Keratinocyte (primary cell): ENCODE data around the gene ASB17. TPM values are rescaled to one million over a fixed set of nuclear protein-coding genes. Genes with fewer than 3 reads are reported as not detected.

Experiments used
- DNase-seq: peaks from one replicate; pipeline ENCODE4 v3.0.0-alpha.2; 2011; ENCODE audit warnings: low read depth, missing footprints, low spot score
- FAIRE-seq: peaks from 2 replicates; lab custom pipeline; 2011; peaks lifted over from hg19 to GRCh38; lab: Jason Lieb, UNC
- H2AFZ ChIP-seq: 2 replicates; pipeline ENCODE4 v1.6.0; 2012; ENCODE audit warnings: low read length, control low read depth, inconsistent platforms; ENCODE audit not compliant: control insufficient read depth
- H3K27ac ChIP-seq: 2 replicates; pipeline ENCODE4 v1.5.1; 2011; ENCODE audit warnings: low read length; ENCODE audit not compliant: control insufficient read depth, insufficient read depth
- H3K27me3 ChIP-seq: 3 replicates; pipeline ENCODE4 v1.6.0; 2011; ENCODE audit warnings: low read length; ENCODE audit not compliant: control insufficient read depth, insufficient read depth; ENCODE audit errors: extremely low read depth
- H3K36me3 ChIP-seq, 2 experiments: 2 replicates in 1 of 2; 3 replicates in 1 of 2; pipeline ENCODE4 v1.5.1; 2011; ENCODE audit warnings: low read length in 2 of 2, mild to moderate bottlenecking in 1 of 2; ENCODE audit not compliant: control insufficient read depth in 2 of 2, insufficient read depth in 2 of 2; ENCODE audit errors: extremely low read depth in 1 of 2
- H3K4me1 ChIP-seq: 3 replicates; pipeline ENCODE4 v1.5.1; 2011; ENCODE audit warnings: low read length; ENCODE audit not compliant: control insufficient read depth, insufficient read depth; ENCODE audit errors: extremely low read depth
- H3K4me2 ChIP-seq: 3 replicates; pipeline ENCODE4 v1.6.0; 2011; ENCODE audit warnings: low read depth, low read length; ENCODE audit not compliant: control insufficient read depth, insufficient read depth; ENCODE audit errors: extremely low read depth
- H3K4me3 ChIP-seq, 3 experiments: fragments of 200-600 bp in 1 of 3; sonication (generic) in 1 of 3; 2 replicates in 2 of 3; 3 replicates in 1 of 3; pipeline ENCODE4 v1.5.1; 2011 to 2016; ENCODE audit warnings: low read length in 3 of 3, mild to moderate bottlenecking in 3 of 3, control low read depth in 2 of 3, inconsistent platforms in 1 of 3, low read depth in 1 of 3, mixed read lengths in 1 of 3, mixed run types in 1 of 3, moderate library complexity in 1 of 3; ENCODE audit not compliant: control insufficient read depth in 2 of 3, insufficient read depth in 2 of 3; ENCODE audit errors: extremely low read depth in 1 of 3
- H3K79me2 ChIP-seq: 2 replicates; pipeline ENCODE4 v1.6.0; 2012; ENCODE audit warnings: low read length; ENCODE audit not compliant: control insufficient read depth, insufficient read depth
- H3K9ac ChIP-seq: 3 replicates; pipeline ENCODE4 v1.6.0; 2011; ENCODE audit warnings: low read length; ENCODE audit not compliant: control insufficient read depth, insufficient read depth; ENCODE audit errors: extremely low read depth
- H3K9me1 ChIP-seq: 3 replicates; pipeline ENCODE4 v1.6.0; 2011; ENCODE audit warnings: low read length; ENCODE audit not compliant: control insufficient read depth, insufficient read depth; ENCODE audit errors: extremely low read depth
- H3K9me3 ChIP-seq: 2 replicates; pipeline ENCODE4 v1.5.1; 2012; ENCODE audit warnings: low read depth, low read length; ENCODE audit not compliant: control insufficient read depth
- H4K20me1 ChIP-seq: 3 replicates; pipeline ENCODE4 v1.6.0; 2011; ENCODE audit warnings: low read length; ENCODE audit not compliant: control insufficient read depth, insufficient read depth; ENCODE audit errors: extremely low read depth
- CTCF ChIP-seq, 3 experiments: IDR thresholded peaks in 1 of 3; conservative IDR thresholded peaks in 1 of 3; optimal IDR thresholded peaks in 1 of 3; 2 replicates in 2 of 3; 3 replicates in 1 of 3; pipeline versions ENCODE3 to v1.5.1; 2011; ENCODE audit warnings: low read length in 3 of 3, mild to moderate bottlenecking in 3 of 3, moderate library complexity in 2 of 3, control low read depth in 1 of 3, inconsistent platforms in 1 of 3; ENCODE audit not compliant: insufficient read depth in 2 of 3; ENCODE audit errors: extremely low read depth in 1 of 3
- EZH2 ChIP-seq: IDR thresholded peaks from one replicate; pipeline ENCODE4 v1.6.1; 2012; ENCODE audit warnings: inconsistent platforms, mild to moderate bottlenecking, low read length, moderate library complexity
- dilution Hi-C: fragments of 300-500 bp; cut with MboI; formaldehyde crosslinking; loops from one replicate; pipeline ENCODE4 v1.7.0; 2020; ENCODE audit warnings: low sequenced_read_pairs; ENCODE audit not compliant: extremely low pct_ligation_motif_present
- polyA minus RNA-seq, 3 experiments: library from RNA; depleted of rRNA, polyadenylated mRNA; stranded (reverse); fragments of >200 nt; gene quantifications; 1 replicate in 1 of 3; 2 replicates in 1 of 3; 3 replicates in 1 of 3; pipeline ENCODE4 v1.2.3, GENCODE V29; 2011
- polyA plus RNA-seq, 5 experiments: library from polyadenylated mRNA; depleted of rRNA in 3 of 5; stranded (reverse) in 3 of 5; stranded (forward) in 1 of 5; unstranded in 1 of 5; fragments of >200 nt; gene quantifications; 1 replicate in 1 of 5; 2 replicates in 3 of 5; 3 replicates in 1 of 5; pipeline versions ENCODE4 v1.2.1 to v1.2.3, GENCODE V29; 2011 to 2012; ENCODE audit warnings: missing spikeins in 2 of 5, low read depth in 1 of 5, low replicate concordance in 1 of 5

Gene ASB17, protein sequence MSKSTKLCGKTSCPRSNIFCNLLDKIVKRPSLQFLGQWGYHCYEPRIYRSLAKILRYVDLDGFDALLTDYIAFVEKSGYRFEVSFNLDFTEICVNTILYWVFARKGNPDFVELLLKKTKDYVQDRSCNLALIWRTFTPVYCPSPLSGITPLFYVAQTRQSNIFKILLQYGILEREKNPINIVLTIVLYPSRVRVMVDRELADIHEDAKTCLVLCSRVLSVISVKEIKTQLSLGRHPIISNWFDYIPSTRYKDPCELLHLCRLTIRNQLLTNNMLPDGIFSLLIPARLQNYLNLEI
- polyA plus RNA-seq (not detected in 3 replicates), polyA minus RNA-seq (not detected in 3 replicates)
- not detected for polyA plus RNA-seq (2011; ENCODE audit: low read depth)
- not detected in 2 replicates for polyA plus RNA-seq (2011; cell fraction: cytosol; rRNA removed)
- not detected in 2 replicates for polyA plus RNA-seq (2011; cell fraction: nucleus; rRNA removed)
- polyA plus RNA-seq (2012; ENCODE audit: low replicate concordance): not detected in 2 replicates
- polyA minus RNA-seq (2011; cell fraction: cytosol; rRNA and poly(A)+ RNA removed): not detected
- polyA minus RNA-seq (2011; cell fraction: nucleus; rRNA and poly(A)+ RNA removed): not detected in 2 replicates

GRCh38 chr1:75932304-75932703, at the start of gene ASB17:
Gene ASB17, minus strand, starts transcription at chr1:75932404. Its CDS starts 113 bp downstream, at chr1:75932291.
- FAIRE-seq (no peak), DNase-seq (no peak)
- Histone ChIP-seq H3K4me1 (no peaks in the 10 kb centered on the region), H2AFZ (no peak within 1 kb of the TSS), H3K9me1 (no peaks in the 10 kb centered on the region), H3K4me3 (no peak within 1 kb of the TSS), H3K36me3 (no peaks in the 10 kb centered on the region), H3K27ac (no peak within 1 kb of the TSS), H3K4me2 (no peak within 1 kb of the TSS), H3K27me3 (no peaks in the 10 kb centered on the region), H3K79me2 (no peaks in the 10 kb centered on the region), H3K9me3 (no peaks in the 10 kb centered on the region), H3K9ac (no peak within 1 kb of the TSS), H4K20me1 (no peaks in the 10 kb centered on the region)
- dilution Hi-C loops: no loop called here
- no peak for TF ChIP-seq EZH2
- TF ChIP-seq CTCF (optimal IDR thresholded peaks at IDR 0.05 in 1 of 3, IDR thresholded peaks at IDR 0.05 in 1 of 3, conservative IDR thresholded peaks at IDR 0.05 in 1 of 3; ENCODE audit: extremely low read depth in 1 of 3, insufficient read depth in 2 of 3, low read length in 3 of 3): no peak

GRCh38 chr1:75980972-75981897, 49.0 kb upstream of the ASB17 start:
- no peak overlapping the region for H3K9ac ChIP-seq
- no peak overlapping the region for H2AFZ ChIP-seq
- H3K4me2 ChIP-seq: no peak overlapping the region
- no peak for TF ChIP-seq EZH2
- TF ChIP-seq CTCF (optimal IDR thresholded peaks at IDR 0.05 in 1 of 3, IDR thresholded peaks at IDR 0.05 in 1 of 3, conservative IDR thresholded peaks at IDR 0.05 in 1 of 3; ENCODE audit: extremely low read depth in 1 of 3, insufficient read depth in 2 of 3, low read length in 3 of 3): no peak
- H4K20me1 ChIP-seq: no peaks in the 10 kb centered on the region
- H3K79me2 ChIP-seq: no peaks in the 10 kb centered on the region
- no peaks in the 10 kb centered on the region for H3K9me1 ChIP-seq
- FAIRE-seq (no peak), DNase-seq (no peak)
- no peaks in the 10 kb centered on the region for H3K9me3 ChIP-seq
- H3K4me1 ChIP-seq: no peaks in the 10 kb centered on the region
- H3K36me3 ChIP-seq: no peaks in the 10 kb centered on the region
- no peaks in the 10 kb centered on the region for H3K27me3 ChIP-seq
- no peak overlapping the region for H3K27ac ChIP-seq
- H3K4me3 ChIP-seq: no peak overlapping the region
- dilution Hi-C loops: no loop called here
